OCI-LY7 (cell line): Measurements from ENCODE around the gene LILRA2. TPM values are rescaled to one million over a fixed set of nuclear protein-coding genes. Genes with fewer than 3 reads are reported as not detected.

Experiments used
- BruUV-seq: library from RNA; stranded (reverse); fragments of 400-500 nt; replicated peaks from 2 replicates; lab custom pipeline; 2021; lab: Mats Ljungman, UMichigan
- CTCF ChIA-PET: fragments of 300-600 bp; sonication (Branson Sonifier 250); formaldehyde crosslinking; loops from one replicate; lab custom pipeline; 2022; ENCODE audit warnings: antibody characterized with exemption; ENCODE audit not compliant: unreplicated experiment; lab: Charles Lee
- POLR2A ChIA-PET: fragments of 300-600 bp; sonication (Branson Sonifier 250); formaldehyde crosslinking; loops from one replicate; lab custom pipeline; 2022; ENCODE audit warnings: antibody characterized with exemption; lab: Charles Lee
- DNase-seq: peaks from one replicate; pipeline ENCODE4 v3.0.0-alpha.2; 2015; ENCODE audit warnings: low spot score
- H2AFZ ChIP-seq: fragments of 200-600 bp; sonication (generic), shearing (Covaris generic); 2 replicates; pipeline ENCODE4 v1.6.1; 2014; ENCODE audit warnings: mild to moderate bottlenecking, antibody characterized with exemption, low read length, moderate library complexity
- H3K27ac ChIP-seq: fragments of 200-600 bp; sonication (generic); 2 replicates; pipeline ENCODE4 v1.5.1; 2014; ENCODE audit warnings: mixed run types, low read depth, mild to moderate bottlenecking, moderate library complexity, low read length, inconsistent platforms; ENCODE audit not compliant: poor library complexity, severe bottlenecking
- H3K36me3 ChIP-seq: fragments of 200-600 bp; sonication (generic); 2 replicates; pipeline ENCODE4 v1.6.1; 2014; ENCODE audit warnings: mild to moderate bottlenecking, antibody characterized with exemption, low read length, moderate library complexity, mixed read lengths; ENCODE audit not compliant: insufficient read depth
- H3K4me1 ChIP-seq: fragments of 200-600 bp; sonication (generic); 2 replicates; pipeline ENCODE4 v1.5.1; 2014; ENCODE audit warnings: mild to moderate bottlenecking, low read length; ENCODE audit not compliant: insufficient read depth, poor library complexity, severe bottlenecking
- H3K4me2 ChIP-seq: fragments of 200-600 bp; sonication (generic); 2 replicates; pipeline ENCODE4 v1.6.1; 2014; ENCODE audit warnings: mild to moderate bottlenecking, low read length
- H3K4me3 ChIP-seq: fragments of 200-600 bp; sonication (generic); 2 replicates; pipeline ENCODE4 v1.5.1; 2014; ENCODE audit warnings: mild to moderate bottlenecking, low read depth, low read length; ENCODE audit not compliant: poor library complexity, severe bottlenecking
- H3K79me2 ChIP-seq: fragments of 200-600 bp; sonication (generic); 2 replicates; pipeline ENCODE4 v1.6.1; 2016; ENCODE audit warnings: low read depth, mild to moderate bottlenecking, low read length, moderate library complexity, mixed read lengths; ENCODE audit not compliant: insufficient read depth
- H3K9me2 ChIP-seq: fragments of 200-600 bp; sonication (generic); 2 replicates; pipeline ENCODE4 v1.6.1; 2016; ENCODE audit warnings: mild to moderate bottlenecking, low read length, mixed read lengths; ENCODE audit not compliant: insufficient read depth
- H3K9me3 ChIP-seq: fragments of 200-600 bp; sonication (generic); 2 replicates; pipeline ENCODE4 v1.6.1; 2014; ENCODE audit warnings: mild to moderate bottlenecking, mixed run types, low read length, mixed read lengths
- H4K20me1 ChIP-seq: fragments of 200-600 bp; sonication (generic); 2 replicates; pipeline ENCODE4 v1.6.1; 2014; ENCODE audit warnings: mild to moderate bottlenecking, antibody characterized with exemption, low read length, moderate library complexity, mixed read lengths; ENCODE audit not compliant: insufficient read depth
- EZH2phosphoT487 ChIP-seq: fragments of 200-600 bp; sonication (generic); IDR thresholded peaks from 2 replicates; pipeline ENCODE4 v1.6.1; 2018; ENCODE audit warnings: low read depth, borderline replicate concordance, mild to moderate bottlenecking, mixed run types, antibody characterized with exemption, low read length, moderate library complexity, mixed read lengths
- intact Hi-C: fragments of 100-400 bp; cut with micrococcal nuclease; formaldehyde crosslinking; loops from one replicate; pipeline ENCODE4 v1.10.0; 2022; ENCODE audit not compliant: unreplicated experiment
- total RNA-seq, 2 experiments: library from RNA; depleted of rRNA in 1 of 2; stranded (reverse); fragments of >200 nt in 1 of 2; shearing (Covaris generic) in 1 of 2; gene quantifications; 2 replicates each; pipeline ENCODE4 v1.2.3, GENCODE V29; 2014 to 2022
- TF ChIP-seq, protein P1 (sequence below): fragments of 200-600 bp; sonication (generic); conservative IDR thresholded peaks from 2 replicates; pipeline ENCODE4 v1.5.1; 2014; ENCODE audit warnings: mild to moderate bottlenecking, antibody characterized with exemption, low read length, moderate library complexity, mixed read lengths

Gene LILRA2
- total RNA-seq, 2 experiments from 2014 or later, result 0.38 to 5.5 TPM

GRCh38 chr19:54606230-54606629 lies 32.6 kb downstream of the LILRA2 start:
- no peaks in the 10 kb centered on the region for H3K9me2 ChIP-seq
- no peaks in the 10 kb centered on the region for H3K36me3 ChIP-seq
- no peak for DNase-seq
- ChIA-PET CTCF (no interaction called here), POLR2A (no interaction called here)
- intact Hi-C loops, result no loop called here
- no peak overlapping the region for H3K4me2 ChIP-seq
- no peaks in the 10 kb centered on the region for H3K4me1 ChIP-seq
- no TSS peak for BruUV-seq
- H3K9me3 ChIP-seq, result peaks cover 6% of the 10 kb centered on the region; the same call in 1 of the 2 replicates
- H3K4me3 ChIP-seq, result no peak overlapping the region
- no peak overlapping the region for H2AFZ ChIP-seq
- no peaks in the 10 kb centered on the region for H4K20me1 ChIP-seq
- no peaks in the 10 kb centered on the region for H3K79me2 ChIP-seq
- TF ChIP-seq, protein P1, sequence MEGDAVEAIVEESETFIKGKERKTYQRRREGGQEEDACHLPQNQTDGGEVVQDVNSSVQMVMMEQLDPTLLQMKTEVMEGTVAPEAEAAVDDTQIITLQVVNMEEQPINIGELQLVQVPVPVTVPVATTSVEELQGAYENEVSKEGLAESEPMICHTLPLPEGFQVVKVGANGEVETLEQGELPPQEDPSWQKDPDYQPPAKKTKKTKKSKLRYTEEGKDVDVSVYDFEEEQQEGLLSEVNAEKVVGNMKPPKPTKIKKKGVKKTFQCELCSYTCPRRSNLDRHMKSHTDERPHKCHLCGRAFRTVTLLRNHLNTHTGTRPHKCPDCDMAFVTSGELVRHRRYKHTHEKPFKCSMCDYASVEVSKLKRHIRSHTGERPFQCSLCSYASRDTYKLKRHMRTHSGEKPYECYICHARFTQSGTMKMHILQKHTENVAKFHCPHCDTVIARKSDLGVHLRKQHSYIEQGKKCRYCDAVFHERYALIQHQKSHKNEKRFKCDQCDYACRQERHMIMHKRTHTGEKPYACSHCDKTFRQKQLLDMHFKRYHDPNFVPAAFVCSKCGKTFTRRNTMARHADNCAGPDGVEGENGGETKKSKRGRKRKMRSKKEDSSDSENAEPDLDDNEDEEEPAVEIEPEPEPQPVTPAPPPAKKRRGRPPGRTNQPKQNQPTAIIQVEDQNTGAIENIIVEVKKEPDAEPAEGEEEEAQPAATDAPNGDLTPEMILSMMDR, result no peak
- no peak for TF ChIP-seq EZH2phosphoT487
- H3K27ac ChIP-seq, result no peak overlapping the region

- Histone ChIP-seq H3K27ac (no peak overlapping the region), H3K4me3 (no peak overlapping the region), H3K79me2 (no peaks in the 10 kb centered on the region), H3K4me2 (no peak overlapping the region), H3K36me3 (no peaks in the 10 kb centered on the region), H3K9me2 (no peaks in the 10 kb centered on the region), H4K20me1 (no peaks in the 10 kb centered on the region), H3K4me1 (no peaks in the 10 kb centered on the region), H3K9me3 (peaks cover 6% of the 10 kb centered on the region; the same call in 1 of the 2 replicates), H2AFZ (no peak overlapping the region)
- ChIA-PET POLR2A (no interaction called here), CTCF (no interaction called here)
- no peak for DNase-seq
- BruUV-seq, result no TSS peak
- TF ChIP-seq, protein P1, result no peak
- no peak for TF ChIP-seq EZH2phosphoT487
- intact Hi-C loops, result no loop called here
Measured at GRCh38 chr19:54606891-54607784, 33.5 kb downstream of the LILRA2 start.

GRCh38 chr19:54607785-54608150 lies 34.2 kb downstream of the LILRA2 start:
- TF ChIP-seq, protein P1, result no peak
- no peak for TF ChIP-seq EZH2phosphoT487
- DNase-seq, result no peak
- H3K4me2 ChIP-seq, result no peak overlapping the region
- H3K9me2 ChIP-seq, result no peaks in the 10 kb centered on the region
- H3K36me3 ChIP-seq, result no peaks in the 10 kb centered on the region
- ChIA-PET POLR2A (no interaction called here), CTCF (no interaction called here)
- no peaks in the 10 kb centered on the region for H3K4me1 ChIP-seq
- no peak overlapping the region for H3K27ac ChIP-seq
- no peak overlapping the region for H3K4me3 ChIP-seq
- no TSS peak for BruUV-seq
- H3K9me3 ChIP-seq, result peaks cover 6% of the 10 kb centered on the region; the same call in 1 of the 2 replicates
- no peaks in the 10 kb centered on the region for H3K79me2 ChIP-seq
- H4K20me1 ChIP-seq, result no peaks in the 10 kb centered on the region
- intact Hi-C loops, result no loop called here
- no peak overlapping the region for H2AFZ ChIP-seq
